ENCODE measurements around the gene MINDY3. TPM values are rescaled to one million over a fixed set of nuclear protein-coding genes. Genes with fewer than 3 reads are reported as not detected.
"Not testable (repeated sequence)": the region's sequence is repeated elsewhere in the genome, so short reads cannot be mapped to it uniquely, and the experiment has no call there.

The MINDY3 gene
- total and polyA plus RNA-seq, 10 donors = 16.1 to 35.0 (median 30.0) TPM

DNA sequence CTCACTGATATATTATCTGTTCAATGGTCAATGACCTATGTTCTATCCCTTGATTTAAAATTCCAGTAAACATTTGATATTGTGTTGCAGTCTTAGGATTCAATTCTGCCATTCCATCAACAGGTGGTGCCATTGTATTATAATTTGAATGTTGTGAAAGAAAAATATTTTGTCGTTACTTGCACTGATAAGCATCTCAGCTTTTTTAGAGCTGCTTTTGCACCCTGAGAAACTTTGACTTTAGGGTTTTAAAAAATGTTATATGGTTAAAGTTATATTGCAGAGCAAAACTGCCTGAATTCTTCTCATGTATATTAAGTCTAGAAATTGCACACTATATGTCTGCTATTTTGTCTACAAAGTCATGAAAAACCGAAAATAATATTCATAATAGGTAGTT lies 18.8 kb upstream of the MINDY3 start:
- Histone ChIP-seq H3K36me3 (no peaks in the 10 kb centered on the region), H3K4me3 (no peak overlapping the region), H3K9me3 (no peaks in the 10 kb centered on the region), H3K4me1 (no peaks in the 10 kb centered on the region), H3K27me3 (replicated peaks in 1 of 7) (peaks cover 0 to 70% (median 8%) of the 10 kb centered on the region in 7 donors), H3K27ac (no peak overlapping the region)
- 37 to 48% (median 42%) methylated on average over 2 of the region's 2 CpGs for WGBS, 5 donors
- TF ChIP-seq POLR2A (IDR thresholded peaks at IDR 0.05) (no peak), CTCF (IDR thresholded peaks at IDR 0.05 in 8 of 11, conservative IDR thresholded peaks at IDR 0.05 in 3 of 11) (peak in 10 of 11 experiments; percentile 16 to 59 (median 48))
- intact Hi-C loops (cut with DNase I; ENCODE audit: low total_unique reads) = no loop called here
- DNase-seq = no peak

DNA sequence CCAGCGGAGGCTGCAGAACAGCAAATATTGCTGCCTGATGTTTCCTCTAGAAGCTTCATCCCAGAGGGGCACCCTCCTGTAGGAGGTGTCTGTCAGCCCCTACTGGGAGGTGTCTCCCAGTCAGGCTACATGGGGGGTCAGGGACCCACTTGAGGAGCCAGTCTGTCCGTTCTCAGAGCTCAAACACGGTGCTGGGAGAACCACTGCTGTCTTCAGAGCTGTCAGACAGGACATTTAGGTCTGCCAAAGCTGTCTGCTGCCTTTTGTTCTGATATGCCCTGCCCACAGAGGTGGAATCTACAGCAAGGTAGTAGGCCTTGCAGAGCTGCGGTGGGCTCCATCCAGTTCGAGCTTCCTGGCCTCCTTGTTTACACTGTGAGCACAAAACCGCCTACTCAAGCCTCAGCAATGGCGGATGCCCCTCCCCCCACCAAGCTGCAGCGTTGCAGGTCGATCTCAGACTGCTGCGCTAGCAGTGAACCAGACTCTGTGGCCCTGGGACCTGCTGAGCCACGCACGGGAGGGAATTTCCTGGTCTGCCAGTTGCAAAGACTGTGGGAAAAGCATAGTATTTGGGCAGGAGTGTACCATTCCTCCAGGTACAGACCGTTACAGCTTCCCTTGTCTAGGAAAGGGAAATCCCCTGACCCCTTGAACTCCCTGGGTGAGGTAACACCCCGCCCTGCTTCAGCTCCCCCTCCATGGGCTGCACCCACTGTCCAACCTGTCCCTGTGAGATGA lies 17.7 kb upstream of the MINDY3 start:
- Histone ChIP-seq H3K27me3 (replicated peaks in 1 of 7) (peaks cover 0 to 69% (median 8%) of the 10 kb centered on the region in 7 donors), H3K36me3 (no peaks in the 10 kb centered on the region), H3K4me1 (no peaks in the 10 kb centered on the region), H3K9me3 (peaks cover 0 to 8% (median 0%) of the 10 kb centered on the region in 8 donors), H3K4me3 (no peak overlapping the region), H3K27ac (no peak overlapping the region)
- no peak for DNase-seq
- 64 to 72% (median 68%) methylated on average over 9 to 14 of the region's 14 CpGs for WGBS, 5 donors
- TF ChIP-seq CTCF (IDR thresholded peaks at IDR 0.05 in 8 of 11, conservative IDR thresholded peaks at IDR 0.05 in 3 of 11) (no peak), POLR2A (IDR thresholded peaks at IDR 0.05) (no peak), POLR2AphosphoS5 (IDR thresholded peaks at IDR 0.05) (no peak)
- intact Hi-C loops (cut with DNase I; ENCODE audit: low total_unique reads) = no loop called here

- H3K9me3 ChIP-seq = peaks cover 0 to 14% (median 0%) of the 10 kb centered on the region in 8 donors
- H3K4me3 ChIP-seq; H3K36me3 ChIP-seq; H3K4me1 ChIP-seq; DNase-seq; intact Hi-C loops (cut with DNase I; ENCODE audit: low total_unique reads); H3K27ac ChIP-seq: not testable (repeated sequence)
- H3K27me3 ChIP-seq (replicated peaks in 1 of 7) = peaks cover 0 to 68% (median 8%) of the 10 kb centered on the region in 7 donors
- WGBS, 5 donors = 71 to 86% (median 77%) methylated on average over 4 of the region's 4 CpGs
Observed at GRCh38 chr10:15876274-15876673, 16.0 kb upstream of the MINDY3 start.

GRCh38 chr10:15872645-15873044 lies 12.3 kb upstream of the MINDY3 start:
- 95 to 98% (median 97%) methylated on average over 4 of the region's 4 CpGs for WGBS, 5 donors

GRCh38 chr10:15871823-15872222 lies 11.5 kb upstream of the MINDY3 start:
- peaks cover 0 to 14% (median 0%) of the 10 kb centered on the region in 8 donors for H3K9me3 ChIP-seq
- TF ChIP-seq POLR2A (IDR thresholded peaks at IDR 0.05) (no peak), CTCF (IDR thresholded peaks at IDR 0.05 in 8 of 11, conservative IDR thresholded peaks at IDR 0.05 in 3 of 11) (no peak), POLR2AphosphoS5 (IDR thresholded peaks at IDR 0.05) (no peak)
- H3K4me3 ChIP-seq = no peak overlapping the region
- intact Hi-C loops (cut with DNase I; ENCODE audit: low total_unique reads) = no loop called here
- no peaks in the 10 kb centered on the region for H3K4me1 ChIP-seq
- peaks cover 0 to 63% (median 3%) of the 10 kb centered on the region in 7 donors for H3K27me3 ChIP-seq (replicated peaks in 1 of 7)
- WGBS, 5 donors = 83 to 93% (median 88%) methylated on average over 1 of the region's 1 CpG
- H3K36me3 ChIP-seq = no peaks in the 10 kb centered on the region
- H3K27ac ChIP-seq = no peak overlapping the region
- DNase-seq = no peak

More at GRCh38 chr10:15872645-15873044, 12.3 kb upstream of the MINDY3 start:
- DNase-seq; H3K4me1 ChIP-seq; H3K27ac ChIP-seq; H3K36me3 ChIP-seq; H3K4me3 ChIP-seq; intact Hi-C loops (cut with DNase I; ENCODE audit: low total_unique reads): not testable (repeated sequence)
- peaks cover 0 to 66% (median 4%) of the 10 kb centered on the region in 7 donors for H3K27me3 ChIP-seq (replicated peaks in 1 of 7)
- H3K9me3 ChIP-seq = peaks cover 0 to 14% (median 0%) of the 10 kb centered on the region in 8 donors

Data from spleen (tissue), 11 donors.